ENCODE results near the gene TNFRSF1A.

TNFRSF1A gene

GRCh38 chr12:6370994-6371754, 29.3 kb upstream of the TNFRSF1A start:
- Histone ChIP-seq H3K27ac (peak overlapping the region; percentile 80), H3K27me3 (ENCODE audit: insufficient read depth, low read depth, severe bottlenecking) (no peaks in the 10 kb centered on the region), H3K4me3 (ENCODE audit: low read depth, low read length) (no peak overlapping the region), H3K36me3 (no peaks in the 10 kb centered on the region), H3K9me3 (ENCODE audit: severe bottlenecking) (no peaks in the 10 kb centered on the region)
- TF ChIP-seq, protein P1, sequence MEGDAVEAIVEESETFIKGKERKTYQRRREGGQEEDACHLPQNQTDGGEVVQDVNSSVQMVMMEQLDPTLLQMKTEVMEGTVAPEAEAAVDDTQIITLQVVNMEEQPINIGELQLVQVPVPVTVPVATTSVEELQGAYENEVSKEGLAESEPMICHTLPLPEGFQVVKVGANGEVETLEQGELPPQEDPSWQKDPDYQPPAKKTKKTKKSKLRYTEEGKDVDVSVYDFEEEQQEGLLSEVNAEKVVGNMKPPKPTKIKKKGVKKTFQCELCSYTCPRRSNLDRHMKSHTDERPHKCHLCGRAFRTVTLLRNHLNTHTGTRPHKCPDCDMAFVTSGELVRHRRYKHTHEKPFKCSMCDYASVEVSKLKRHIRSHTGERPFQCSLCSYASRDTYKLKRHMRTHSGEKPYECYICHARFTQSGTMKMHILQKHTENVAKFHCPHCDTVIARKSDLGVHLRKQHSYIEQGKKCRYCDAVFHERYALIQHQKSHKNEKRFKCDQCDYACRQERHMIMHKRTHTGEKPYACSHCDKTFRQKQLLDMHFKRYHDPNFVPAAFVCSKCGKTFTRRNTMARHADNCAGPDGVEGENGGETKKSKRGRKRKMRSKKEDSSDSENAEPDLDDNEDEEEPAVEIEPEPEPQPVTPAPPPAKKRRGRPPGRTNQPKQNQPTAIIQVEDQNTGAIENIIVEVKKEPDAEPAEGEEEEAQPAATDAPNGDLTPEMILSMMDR (IDR thresholded peaks at IDR 0.05; ENCODE audit: low read depth, low read length) = peak; percentile 5; the same call in 1 of the 2 replicates
- peak; percentile 96 for DNase-seq

DNA sequence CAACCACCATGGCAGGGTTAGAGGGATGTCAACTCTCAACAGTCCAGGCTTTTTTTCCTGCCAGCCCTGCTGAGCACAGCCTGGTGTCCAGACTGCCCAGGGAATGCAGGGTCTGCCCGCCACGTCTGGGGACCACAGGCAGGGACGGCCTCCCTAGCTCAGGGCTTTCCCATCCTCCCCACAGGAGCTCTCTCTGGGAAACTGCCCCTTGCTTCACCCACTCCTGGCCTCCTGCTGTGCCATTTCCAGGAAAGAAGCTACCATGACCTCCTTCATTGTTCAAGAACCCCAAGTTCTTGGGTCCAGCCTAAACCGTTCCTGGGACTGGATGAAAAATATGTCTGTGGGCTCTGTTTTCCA, 28.7 kb upstream of the TNFRSF1A start:
- no peaks in the 10 kb centered on the region for H3K9me3 ChIP-seq (ENCODE audit: severe bottlenecking)
- H3K27me3 ChIP-seq (ENCODE audit: insufficient read depth, low read depth, severe bottlenecking) = no peaks in the 10 kb centered on the region
- no peak for DNase-seq
- TF ChIP-seq, protein P1 (IDR thresholded peaks at IDR 0.05; ENCODE audit: low read depth, low read length) = no peak
- peak overlapping the region; percentile 80 for H3K27ac ChIP-seq
- no peak overlapping the region for H3K4me3 ChIP-seq (ENCODE audit: low read depth, low read length)
- no peaks in the 10 kb centered on the region for H3K36me3 ChIP-seq

- DNase-seq = no peak
- TF ChIP-seq, protein P1 (IDR thresholded peaks at IDR 0.05; ENCODE audit: low read depth, low read length) = no peak
- H3K27ac ChIP-seq = no peak overlapping the region; the same call in 1 of the 2 replicates
- no peaks in the 10 kb centered on the region for H3K9me3 ChIP-seq (ENCODE audit: severe bottlenecking)
- H3K36me3 ChIP-seq = no peaks in the 10 kb centered on the region
- H3K4me3 ChIP-seq (ENCODE audit: low read depth, low read length) = no peak overlapping the region
- H3K27me3 ChIP-seq (ENCODE audit: insufficient read depth, low read depth, severe bottlenecking) = no peaks in the 10 kb centered on the region
Observed at GRCh38 chr12:6369916-6370575, 28.2 kb upstream of the TNFRSF1A start.

- TF ChIP-seq, protein P1 (IDR thresholded peaks at IDR 0.05; ENCODE audit: low read depth, low read length) = no peak
- Histone ChIP-seq H3K27ac (no peak overlapping the region), H3K27me3 (ENCODE audit: insufficient read depth, low read depth, severe bottlenecking) (no peaks in the 10 kb centered on the region), H3K4me3 (ENCODE audit: low read depth, low read length) (no peak overlapping the region), H3K9me3 (ENCODE audit: severe bottlenecking) (no peaks in the 10 kb centered on the region), H3K36me3 (no peaks in the 10 kb centered on the region)
- no peak for DNase-seq
Observed at GRCh38 chr12:6368906-6369525, 27.1 kb upstream of the TNFRSF1A start.

DNA sequence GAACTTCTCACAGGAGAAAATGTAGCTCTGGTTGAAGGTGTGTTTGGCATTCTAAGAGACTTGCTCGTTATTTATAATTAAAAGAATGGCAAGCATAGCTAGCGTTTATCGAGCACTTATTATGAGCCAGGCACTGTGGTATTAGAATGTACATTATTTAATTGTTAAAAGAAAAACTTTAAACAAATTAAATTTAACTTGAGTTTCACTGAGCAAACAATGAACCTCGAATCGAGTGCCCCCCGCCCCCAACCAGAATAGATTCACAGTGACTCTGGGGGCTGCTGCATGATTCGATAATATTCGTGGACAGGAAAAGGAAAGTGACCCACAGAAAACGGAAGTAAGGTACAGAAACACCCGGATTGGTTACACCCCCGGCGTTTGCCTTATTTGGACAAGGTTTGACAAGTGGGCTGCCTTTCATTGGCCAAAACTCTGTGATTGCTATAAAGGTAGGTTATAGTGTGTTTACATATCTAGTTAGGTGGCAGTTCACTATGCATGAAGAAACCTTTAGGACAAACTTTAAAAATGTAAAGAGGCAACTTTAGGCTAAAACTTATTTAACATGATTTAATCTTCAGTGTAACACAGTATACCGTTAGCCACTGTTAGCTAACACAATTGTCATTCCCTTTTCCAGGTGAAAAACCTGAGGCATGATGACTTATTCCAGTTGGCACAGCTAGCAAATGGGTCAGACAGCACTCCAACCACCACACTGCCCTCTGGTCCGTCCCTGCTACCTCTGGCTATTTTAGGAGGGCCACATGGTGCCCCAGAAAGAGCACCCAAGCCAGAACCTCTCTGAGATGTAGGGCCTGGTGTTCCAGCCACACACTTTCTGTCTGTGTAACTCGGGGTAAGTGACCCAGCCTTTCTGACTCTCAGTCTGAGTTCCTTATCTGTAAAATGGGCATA, 26.4 kb upstream of the TNFRSF1A start:
- Histone ChIP-seq H3K4me3 (ENCODE audit: low read depth, low read length) (no peak overlapping the region), H3K27ac (no peak overlapping the region), H3K36me3 (no peaks in the 10 kb centered on the region), H3K27me3 (ENCODE audit: insufficient read depth, low read depth, severe bottlenecking) (no peaks in the 10 kb centered on the region), H3K9me3 (ENCODE audit: severe bottlenecking) (no peaks in the 10 kb centered on the region)
- DNase-seq = no peak
- TF ChIP-seq, protein P1 (IDR thresholded peaks at IDR 0.05; ENCODE audit: low read depth, low read length) = no peak
